Lower leg skin (tissue), 3 donors: ENCODE data around the gene TMEM212.

Experiments used
- POLR2A ChIP-seq, 2 donors: fragments of 450-650 bp; IDR thresholded peaks; one replicate each; pipeline ENCODE4 v1.6.1; 2016 to 2017; ENCODE audit warnings: antibody characterized with exemption in 2 of 2, mild to moderate bottlenecking in 1 of 2, moderate library complexity in 1 of 2
- TF ChIP-seq, protein P1 (sequence below), 3 donors: fragments of 450-650 bp; IDR thresholded peaks; one replicate each; pipeline ENCODE4 v1.5.1; 2016; ENCODE audit warnings: antibody characterized with exemption in 3 of 3, mild to moderate bottlenecking in 3 of 3, moderate library complexity in 2 of 3

DNA sequence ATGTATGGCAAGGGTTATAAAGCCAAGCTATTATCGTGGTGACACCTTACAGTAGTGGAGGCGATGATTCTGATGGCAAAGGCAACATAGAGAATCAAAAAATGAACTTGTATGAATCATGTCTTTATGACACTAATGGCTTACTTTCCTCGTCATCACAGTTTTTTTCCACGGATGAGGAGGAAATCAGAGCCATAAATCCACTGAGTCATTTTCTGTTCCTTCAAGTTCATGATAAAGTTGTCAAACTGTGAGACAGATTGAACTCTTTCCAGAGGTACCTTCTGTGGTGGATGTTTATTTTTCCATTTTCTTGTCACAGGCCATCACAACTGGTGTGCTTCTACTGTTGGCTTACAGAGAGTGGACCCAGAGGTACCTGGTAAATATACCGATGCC lies 8.5 kb downstream of the TMEM212 start:
- TF ChIP-seq, protein P1, sequence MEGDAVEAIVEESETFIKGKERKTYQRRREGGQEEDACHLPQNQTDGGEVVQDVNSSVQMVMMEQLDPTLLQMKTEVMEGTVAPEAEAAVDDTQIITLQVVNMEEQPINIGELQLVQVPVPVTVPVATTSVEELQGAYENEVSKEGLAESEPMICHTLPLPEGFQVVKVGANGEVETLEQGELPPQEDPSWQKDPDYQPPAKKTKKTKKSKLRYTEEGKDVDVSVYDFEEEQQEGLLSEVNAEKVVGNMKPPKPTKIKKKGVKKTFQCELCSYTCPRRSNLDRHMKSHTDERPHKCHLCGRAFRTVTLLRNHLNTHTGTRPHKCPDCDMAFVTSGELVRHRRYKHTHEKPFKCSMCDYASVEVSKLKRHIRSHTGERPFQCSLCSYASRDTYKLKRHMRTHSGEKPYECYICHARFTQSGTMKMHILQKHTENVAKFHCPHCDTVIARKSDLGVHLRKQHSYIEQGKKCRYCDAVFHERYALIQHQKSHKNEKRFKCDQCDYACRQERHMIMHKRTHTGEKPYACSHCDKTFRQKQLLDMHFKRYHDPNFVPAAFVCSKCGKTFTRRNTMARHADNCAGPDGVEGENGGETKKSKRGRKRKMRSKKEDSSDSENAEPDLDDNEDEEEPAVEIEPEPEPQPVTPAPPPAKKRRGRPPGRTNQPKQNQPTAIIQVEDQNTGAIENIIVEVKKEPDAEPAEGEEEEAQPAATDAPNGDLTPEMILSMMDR (IDR thresholded peaks at IDR 0.05) = no peak
- no peak for TF ChIP-seq POLR2A (IDR thresholded peaks at IDR 0.05)
